Colonic mucosa (tissue), 4 donors: Measurements from ENCODE around the gene RAP1GAP2. TPM values are rescaled to one million over a fixed set of nuclear protein-coding genes. Genes with fewer than 3 reads are reported as not detected.

Experiments
- DNase-seq: peaks from one replicate; pipeline ENCODE4 v3.0.0-alpha.2; 2020
- H3K27ac ChIP-seq: fragments of 200-600 bp; one replicate; pipeline ENCODE4 v1.8.0; 2021
- H3K27me3 ChIP-seq: fragments of 200-600 bp; one replicate; pipeline ENCODE4 v1.8.0; 2021
- H3K36me3 ChIP-seq: fragments of 200-600 bp; one replicate; pipeline ENCODE4 v1.8.0; 2021
- H3K4me1 ChIP-seq: fragments of 200-600 bp; one replicate; pipeline ENCODE4 v1.8.0; 2021; ENCODE audit warnings: mild to moderate bottlenecking
- H3K4me3 ChIP-seq: fragments of 200-600 bp; one replicate; pipeline ENCODE4 v1.8.0; 2021
- H3K9ac ChIP-seq, 2 donors: one replicate each; pipeline ENCODE4 v1.7.0; 2013; ENCODE audit warnings: control low read depth in 2 of 2, low read depth in 2 of 2, low read length in 2 of 2
- H3K9me3 ChIP-seq: fragments of 200-600 bp; one replicate; pipeline ENCODE4 v1.8.0; 2021
- intact Hi-C: fragments of 100-400 bp; cut with DNase I; formaldehyde crosslinking; loops from one replicate; pipeline ENCODE4 v1.14.1; 2022
- total RNA-seq, 2 donors: library from RNA; stranded (reverse); fragmentation: NEBNext Ultra II Directional in 1 of 2; extraction: Animal tissue kit (Norgen Biotek cat#: 25700) in 1 of 2; gene quantifications; one replicate each; pipeline ENCODE4 v1.2.1, GENCODE V29; 2021
- TF ChIP-seq, protein P1 (sequence below): fragments of 200-600 bp; IDR thresholded peaks from one replicate; pipeline ENCODE4 v1.8.0; 2022; ENCODE audit warnings: antibody characterized with exemption, mild to moderate bottlenecking
- donor health status: healthy.
- donor health status: DM: no; HTN: no; CAD: no.
- donor health status: DM: no; HTN: no; CAD: no.

RAP1GAP2 gene
- total RNA-seq, 2 donors from 2014 or later: 45.2 to 45.4 TPM

DNA sequence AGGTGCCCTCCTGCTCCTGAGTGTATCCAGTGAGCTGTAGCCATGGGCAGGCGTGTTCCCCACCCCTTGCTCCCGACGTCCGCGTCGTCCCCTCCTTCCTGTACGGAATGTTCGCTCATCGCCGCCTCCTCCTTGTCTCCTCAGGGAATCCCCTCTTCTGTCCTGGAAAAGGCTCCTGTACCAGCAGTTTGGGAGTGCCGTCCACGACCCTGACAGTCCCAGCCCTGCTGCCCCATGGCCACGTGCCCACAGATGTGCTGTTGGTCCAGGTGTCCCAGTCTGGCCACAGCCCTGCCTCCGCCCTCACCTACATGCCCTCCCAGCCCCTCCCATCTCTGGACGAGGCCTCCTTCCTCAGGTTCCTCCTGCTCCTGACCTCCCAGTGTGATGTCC lies 237.0 kb downstream of the RAP1GAP2 start:
- TF ChIP-seq, protein P1, sequence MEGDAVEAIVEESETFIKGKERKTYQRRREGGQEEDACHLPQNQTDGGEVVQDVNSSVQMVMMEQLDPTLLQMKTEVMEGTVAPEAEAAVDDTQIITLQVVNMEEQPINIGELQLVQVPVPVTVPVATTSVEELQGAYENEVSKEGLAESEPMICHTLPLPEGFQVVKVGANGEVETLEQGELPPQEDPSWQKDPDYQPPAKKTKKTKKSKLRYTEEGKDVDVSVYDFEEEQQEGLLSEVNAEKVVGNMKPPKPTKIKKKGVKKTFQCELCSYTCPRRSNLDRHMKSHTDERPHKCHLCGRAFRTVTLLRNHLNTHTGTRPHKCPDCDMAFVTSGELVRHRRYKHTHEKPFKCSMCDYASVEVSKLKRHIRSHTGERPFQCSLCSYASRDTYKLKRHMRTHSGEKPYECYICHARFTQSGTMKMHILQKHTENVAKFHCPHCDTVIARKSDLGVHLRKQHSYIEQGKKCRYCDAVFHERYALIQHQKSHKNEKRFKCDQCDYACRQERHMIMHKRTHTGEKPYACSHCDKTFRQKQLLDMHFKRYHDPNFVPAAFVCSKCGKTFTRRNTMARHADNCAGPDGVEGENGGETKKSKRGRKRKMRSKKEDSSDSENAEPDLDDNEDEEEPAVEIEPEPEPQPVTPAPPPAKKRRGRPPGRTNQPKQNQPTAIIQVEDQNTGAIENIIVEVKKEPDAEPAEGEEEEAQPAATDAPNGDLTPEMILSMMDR: no peak
- intact Hi-C loops: no loop called here
- no peaks in the 10 kb centered on the region for H3K36me3 ChIP-seq

DNA sequence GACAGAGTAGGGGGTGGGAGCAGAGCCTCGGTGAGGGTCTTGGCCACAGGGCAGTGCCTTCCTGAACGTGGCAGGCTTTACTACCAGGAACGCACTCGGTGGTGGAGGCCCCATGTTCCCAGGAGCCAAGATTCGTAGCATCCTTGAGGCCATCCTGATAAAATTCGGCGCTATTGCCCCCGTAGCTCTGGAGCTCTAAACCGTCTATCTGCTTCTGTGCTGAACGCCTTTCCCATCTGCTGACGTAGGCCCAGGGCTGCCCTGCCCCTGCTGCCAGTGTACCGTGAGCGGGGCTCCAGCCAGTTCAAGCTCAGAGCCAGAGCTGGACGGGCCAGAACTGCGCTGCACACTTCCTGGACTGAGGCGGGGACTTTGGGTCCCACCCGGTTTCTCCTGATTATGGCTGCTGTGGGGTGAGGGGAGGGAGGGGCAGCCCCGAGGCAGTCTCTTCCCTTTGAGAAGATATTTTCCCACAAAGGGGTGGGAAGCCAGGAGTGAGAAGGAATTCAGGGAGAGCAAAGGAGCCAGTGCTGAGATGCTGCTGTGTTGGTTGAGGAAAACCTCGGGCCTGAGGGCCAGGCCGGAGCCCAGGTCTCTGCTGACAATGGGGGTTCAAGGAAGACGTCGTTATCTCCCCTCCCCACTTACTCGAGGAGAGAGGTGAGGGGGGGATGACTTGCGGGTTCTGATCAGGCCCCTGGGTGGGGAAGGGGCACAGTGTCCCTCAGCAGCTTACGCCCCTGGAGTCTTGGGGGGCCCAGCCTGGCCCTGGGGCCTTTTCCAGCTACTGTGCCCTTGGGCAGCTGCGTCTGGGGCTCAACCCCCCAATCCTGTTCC lies 237.7 kb downstream of the RAP1GAP2 start:
- no peaks in the 10 kb centered on the region for H3K27me3 ChIP-seq
- no peak overlapping the region for H3K4me3 ChIP-seq
- no peaks in the 10 kb centered on the region for H3K9me3 ChIP-seq
- no peak overlapping the region for H3K9ac ChIP-seq
- TF ChIP-seq, protein P1: no peak
- no peaks in the 10 kb centered on the region for H3K36me3 ChIP-seq
- H3K4me1 ChIP-seq: no peaks in the 10 kb centered on the region
- DNase-seq: no peak
- no peak overlapping the region for H3K27ac ChIP-seq
- intact Hi-C loops: no loop called here

More for the DNA sequence above, 237.0 kb downstream of the RAP1GAP2 start:
- Histone ChIP-seq H3K4me1 (no peaks in the 10 kb centered on the region), H3K4me3 (no peak overlapping the region), H3K27ac (no peak overlapping the region), H3K9me3 (no peaks in the 10 kb centered on the region), H3K27me3 (no peaks in the 10 kb centered on the region), H3K9ac (no peak overlapping the region)
- no peak for DNase-seq

DNA sequence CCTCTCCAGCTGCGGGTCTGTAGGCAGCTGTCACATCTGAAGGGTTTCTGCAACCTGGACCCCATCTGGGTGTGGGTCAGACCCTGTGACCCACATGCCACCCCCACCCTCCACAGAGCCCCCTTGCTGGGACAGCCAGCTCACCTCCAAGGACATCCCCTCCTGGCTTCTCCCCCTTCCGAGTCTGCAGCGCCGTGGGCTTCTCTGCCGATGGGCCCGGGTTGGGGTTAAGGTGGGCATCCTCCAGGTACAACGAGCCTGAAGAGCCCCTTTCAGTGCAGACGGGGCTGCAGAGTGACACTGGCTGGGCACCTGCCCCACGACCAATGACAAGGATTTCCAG lies 238.3 kb downstream of the RAP1GAP2 start:
- TF ChIP-seq, protein P1: no peak
- Histone ChIP-seq H3K9ac (no peak overlapping the region), H3K4me3 (no peak overlapping the region), H3K4me1 (no peaks in the 10 kb centered on the region), H3K9me3 (no peaks in the 10 kb centered on the region), H3K27me3 (no peaks in the 10 kb centered on the region), H3K27ac (no peak overlapping the region), H3K36me3 (no peaks in the 10 kb centered on the region)
- DNase-seq: no peak
- intact Hi-C loops: no loop called here

DNA sequence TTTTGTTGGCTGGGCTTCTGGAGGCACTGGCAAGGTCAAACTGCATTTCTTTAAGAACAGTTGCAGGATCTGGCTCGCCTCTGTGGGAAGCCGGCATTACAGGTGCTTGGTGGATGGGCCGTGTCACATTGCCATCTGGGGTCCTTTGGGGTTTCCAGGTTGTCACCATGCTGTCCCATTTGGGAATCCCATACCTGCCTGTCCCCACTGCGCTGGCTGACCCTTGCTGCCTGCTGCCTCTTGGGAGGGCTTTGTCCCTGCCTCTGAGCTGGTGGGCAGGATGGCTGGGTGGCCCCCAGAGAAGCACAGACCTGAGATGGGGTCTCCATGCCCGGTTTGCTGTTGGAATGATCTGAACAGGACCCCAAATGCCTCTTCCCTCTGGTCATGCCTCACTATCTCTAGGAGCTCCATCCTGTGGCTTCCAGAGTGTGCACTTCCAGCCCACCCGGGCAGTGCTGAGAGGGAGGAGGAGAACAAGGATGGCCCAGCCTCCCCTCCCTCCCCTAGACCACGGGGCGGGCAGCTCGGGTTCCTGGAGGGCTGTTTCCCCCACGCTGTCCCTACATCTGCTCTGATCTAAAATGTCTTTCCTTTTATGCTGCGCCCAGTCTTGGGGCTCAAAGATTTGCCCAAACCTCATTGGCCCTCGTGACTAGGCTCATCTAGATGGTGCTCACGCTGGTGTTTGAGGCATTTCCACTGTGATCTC lies 239.2 kb downstream of the RAP1GAP2 start:
- TF ChIP-seq, protein P1: no peak
- Histone ChIP-seq H3K27ac (no peak overlapping the region), H3K9me3 (no peaks in the 10 kb centered on the region), H3K36me3 (no peaks in the 10 kb centered on the region), H3K27me3 (no peaks in the 10 kb centered on the region), H3K4me1 (no peaks in the 10 kb centered on the region), H3K4me3 (no peak overlapping the region), H3K9ac (no peak overlapping the region)
- intact Hi-C loops: no loop called here
- no peak for DNase-seq

DNA sequence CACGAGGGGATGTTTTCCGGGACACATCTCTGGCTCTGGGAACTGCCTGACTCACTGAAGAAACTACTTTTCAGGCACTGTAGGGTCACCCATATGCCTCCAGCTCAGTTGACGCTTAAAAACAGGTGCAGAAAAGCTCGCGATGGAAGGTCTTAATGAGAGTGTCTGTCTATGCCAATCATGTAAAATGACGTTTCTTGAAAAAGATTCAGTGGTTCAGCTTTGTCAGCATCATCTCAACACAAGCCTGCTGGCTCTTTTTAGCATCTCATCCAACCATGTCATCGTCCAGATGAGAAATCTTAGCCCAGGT lies 239.7 kb downstream of the RAP1GAP2 start:
- Histone ChIP-seq H3K27ac (no peak overlapping the region), H3K9ac (no peak overlapping the region), H3K9me3 (no peaks in the 10 kb centered on the region), H3K27me3 (no peaks in the 10 kb centered on the region), H3K36me3 (no peaks in the 10 kb centered on the region), H3K4me1 (no peaks in the 10 kb centered on the region), H3K4me3 (no peak overlapping the region)
- TF ChIP-seq, protein P1: no peak
- intact Hi-C loops: no loop called here
- no peak for DNase-seq
